ENCODE results near the gene BLOC1S1. TPM values are rescaled to one million over a fixed set of nuclear protein-coding genes. Genes with fewer than 3 reads are reported as not detected.

BLOC1S1 gene
- total and polyA plus RNA-seq, 12 donors: 180 to 1,005 (median 227) TPM

DNA sequence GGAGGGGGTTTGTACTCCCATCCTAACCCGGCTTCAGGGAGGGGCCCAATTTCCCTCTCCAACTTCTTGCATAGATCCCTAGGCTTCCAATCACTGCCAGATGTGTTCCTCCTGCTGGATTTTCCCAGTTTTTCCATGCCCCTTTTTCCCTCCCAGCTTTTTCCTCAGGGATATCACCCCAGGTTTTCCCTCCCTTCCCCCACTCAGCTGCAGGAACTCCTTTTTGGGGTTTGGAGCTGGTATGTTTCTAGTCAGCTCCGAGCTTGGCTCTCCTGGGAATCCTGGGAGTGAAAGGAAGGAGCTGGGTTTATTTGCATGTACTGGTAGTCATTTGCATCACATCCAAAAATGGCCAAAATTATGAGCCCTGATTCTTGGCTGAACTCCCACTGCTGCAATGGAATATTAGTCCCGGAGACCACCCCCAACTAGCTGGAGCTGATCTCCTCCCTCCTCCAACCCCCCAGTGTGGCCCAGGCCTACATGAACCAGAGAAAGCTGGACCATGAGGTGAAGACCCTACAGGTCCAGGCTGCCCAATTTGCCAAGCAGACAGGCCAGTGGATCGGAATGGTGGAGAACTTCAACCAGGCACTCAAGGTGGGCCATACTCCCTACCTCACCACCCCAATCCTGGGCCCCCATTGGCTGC is 2.9 kb downstream of the BLOC1S1 start:
- Histone ChIP-seq H3K9me3 (replicated peaks in 1 of 3) (no peaks in the 10 kb centered on the region), H3K36me3 (replicated peaks in 1 of 2) (peaks cover 0 to 15% of the 10 kb centered on the region in 2 donors), H3K27me3 (no peaks in the 10 kb centered on the region), H3K4me1 (replicated peaks in 1 of 2) (peaks cover 13 to 31% of the 10 kb centered on the region in 2 donors), H3K4me3 (no peak overlapping the region), H3K27ac (peak overlapping the region in 2 of 5 donors; percentile 94 to 96)
- WGBS, 4 donors: 59 to 82% (median 74%) methylated on average over 4 of the region's 4 CpGs
- TF ChIP-seq, protein P1, sequence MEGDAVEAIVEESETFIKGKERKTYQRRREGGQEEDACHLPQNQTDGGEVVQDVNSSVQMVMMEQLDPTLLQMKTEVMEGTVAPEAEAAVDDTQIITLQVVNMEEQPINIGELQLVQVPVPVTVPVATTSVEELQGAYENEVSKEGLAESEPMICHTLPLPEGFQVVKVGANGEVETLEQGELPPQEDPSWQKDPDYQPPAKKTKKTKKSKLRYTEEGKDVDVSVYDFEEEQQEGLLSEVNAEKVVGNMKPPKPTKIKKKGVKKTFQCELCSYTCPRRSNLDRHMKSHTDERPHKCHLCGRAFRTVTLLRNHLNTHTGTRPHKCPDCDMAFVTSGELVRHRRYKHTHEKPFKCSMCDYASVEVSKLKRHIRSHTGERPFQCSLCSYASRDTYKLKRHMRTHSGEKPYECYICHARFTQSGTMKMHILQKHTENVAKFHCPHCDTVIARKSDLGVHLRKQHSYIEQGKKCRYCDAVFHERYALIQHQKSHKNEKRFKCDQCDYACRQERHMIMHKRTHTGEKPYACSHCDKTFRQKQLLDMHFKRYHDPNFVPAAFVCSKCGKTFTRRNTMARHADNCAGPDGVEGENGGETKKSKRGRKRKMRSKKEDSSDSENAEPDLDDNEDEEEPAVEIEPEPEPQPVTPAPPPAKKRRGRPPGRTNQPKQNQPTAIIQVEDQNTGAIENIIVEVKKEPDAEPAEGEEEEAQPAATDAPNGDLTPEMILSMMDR (IDR thresholded peaks at IDR 0.05): no peak
- no peak for TF ChIP-seq POLR2A (IDR thresholded peaks at IDR 0.05)
- intact Hi-C loops (cut with DNase I): loop anchor here in 1 of 2 donors (5.0 kb wide), 1 partner anchor 61 kb away; no protein-coding TSS in a partner anchor
- DNase-seq: no peak

DNA sequence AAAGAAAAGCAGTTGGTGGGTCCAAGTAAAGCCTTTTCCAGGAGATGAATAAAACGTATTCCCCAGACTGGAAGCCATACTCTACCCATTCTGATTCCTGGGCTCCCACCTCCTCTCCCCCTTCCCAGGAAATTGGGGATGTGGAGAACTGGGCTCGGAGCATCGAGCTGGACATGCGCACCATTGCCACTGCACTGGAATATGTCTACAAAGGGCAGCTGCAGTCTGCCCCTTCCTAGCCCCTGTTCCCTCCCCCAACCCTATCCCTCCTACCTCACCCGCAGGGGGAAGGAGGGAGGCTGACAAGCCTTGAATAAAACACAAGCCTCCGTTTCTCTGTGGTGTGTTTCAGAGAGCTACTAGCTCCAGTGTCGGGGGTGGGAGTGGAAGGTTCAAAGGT is 3.5 kb downstream of the BLOC1S1 start:
- H3K4me3 ChIP-seq: no peak overlapping the region
- H3K4me1 ChIP-seq (replicated peaks in 1 of 2): peaks cover 13 to 31% of the 10 kb centered on the region in 2 donors
- H3K9me3 ChIP-seq (replicated peaks in 1 of 3): no peaks in the 10 kb centered on the region
- TF ChIP-seq POLR2A (IDR thresholded peaks at IDR 0.05): no peak
- TF ChIP-seq, protein P1 (IDR thresholded peaks at IDR 0.05): no peak
- WGBS, 4 donors: 84 to 88% (median 86%) methylated on average over 6 to 7 of the region's 7 CpGs
- no peaks in the 10 kb centered on the region for H3K27me3 ChIP-seq
- no peak for DNase-seq
- H3K36me3 ChIP-seq (replicated peaks in 1 of 2): peaks cover 0 to 21% of the 10 kb centered on the region in 2 donors
- H3K27ac ChIP-seq: peak overlapping the region in 2 of 5 donors; percentile 65 to 72
- intact Hi-C loops (cut with DNase I): loop anchor here in 1 of 2 donors (5.0 kb wide), 1 partner anchor 62 kb away; no protein-coding TSS in a partner anchor

DNA sequence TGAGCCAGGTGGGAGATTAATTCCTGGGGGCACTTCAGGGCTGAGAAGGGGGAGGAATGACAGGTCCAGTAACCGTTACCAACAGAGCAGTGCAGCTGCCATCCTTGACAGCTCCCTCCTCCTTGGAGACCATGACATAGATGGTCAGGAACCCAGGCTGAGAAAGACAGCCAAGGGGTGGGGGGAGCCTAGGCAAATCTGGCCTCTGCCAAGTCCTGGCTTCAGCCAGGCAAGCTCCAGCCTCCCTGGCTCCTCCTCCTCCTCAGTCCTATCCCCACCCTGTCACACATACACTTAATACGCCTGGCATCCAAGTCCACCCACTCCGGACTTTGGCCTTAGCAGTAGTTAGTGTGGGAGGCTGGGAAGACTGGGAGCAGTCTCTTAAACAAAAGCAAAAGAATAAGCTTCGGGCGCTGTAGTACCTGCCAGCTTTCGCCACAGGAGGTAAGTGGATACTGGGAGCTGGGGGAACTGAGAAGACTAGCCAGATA is 4.3 kb downstream of the BLOC1S1 start, which contains the start of gene RDH5:
Gene RDH5 (plus strand): TSS at position 323 of the 494 bp plus-strand sequence. CDS start 792 bp downstream, outside the sequence.
- Histone ChIP-seq H3K9me3 (replicated peaks in 1 of 3) (no peaks in the 10 kb centered on the region), H3K27me3 (no peaks in the 10 kb centered on the region), H3K4me1 (replicated peaks in 1 of 2) (peaks cover 12 to 31% of the 10 kb centered on the region in 2 donors), H3K27ac (peak within 1 kb of the TSS in 4 of 5 donors; percentile 20 to 77 (median 55)), H3K4me3 (no peak within 1 kb of the TSS), H3K36me3 (replicated peaks in 1 of 2) (peaks cover 0 to 29% of the 10 kb centered on the region in 2 donors)
- TF ChIP-seq, protein P1 (IDR thresholded peaks at IDR 0.05): no peak
- no peak for TF ChIP-seq POLR2A (IDR thresholded peaks at IDR 0.05)
- DNase-seq: peak in 1 of 7 donors; percentile 54
- 72 to 85% (median 81%) methylated on average over 5 to 6 of the region's 6 CpGs for WGBS, 4 donors
- intact Hi-C loops (cut with DNase I): no loop called here

DNA sequence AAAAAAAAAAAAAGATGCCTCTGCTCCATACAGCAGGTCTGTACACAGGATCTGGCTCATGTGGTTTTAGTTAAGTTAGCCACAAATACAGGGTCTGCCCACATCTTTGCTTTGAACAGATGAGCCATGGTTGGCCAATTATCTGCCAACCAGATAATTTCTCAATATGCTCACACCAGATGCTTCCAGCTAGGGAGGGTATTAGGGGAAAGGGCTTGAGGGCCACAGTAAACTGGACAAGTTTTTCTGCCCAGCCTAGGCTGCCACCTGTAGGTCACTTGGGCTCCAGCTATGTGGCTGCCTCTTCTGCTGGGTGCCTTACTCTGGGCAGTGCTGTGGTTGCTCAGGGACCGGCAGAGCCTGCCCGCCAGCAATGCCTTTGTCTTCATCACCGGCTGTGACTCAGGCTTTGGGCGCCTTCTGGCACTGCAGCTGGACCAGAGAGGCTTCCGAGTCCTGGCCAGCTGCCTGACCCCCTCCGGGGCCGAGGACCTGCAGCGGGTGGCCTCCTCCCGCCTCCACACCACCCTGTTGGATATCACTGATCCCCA is 5.1 kb downstream of the BLOC1S1 start:
- Histone ChIP-seq H3K4me3 (no peak overlapping the region), H3K27me3 (no peaks in the 10 kb centered on the region), H3K27ac (peak overlapping the region in 3 of 5 donors; percentile 38 to 77 (median 72)), H3K9me3 (replicated peaks in 1 of 3) (no peaks in the 10 kb centered on the region), H3K36me3 (replicated peaks in 1 of 2) (peaks cover 0 to 37% of the 10 kb centered on the region in 2 donors), H3K4me1 (replicated peaks in 1 of 2) (peaks cover 7 to 25% of the 10 kb centered on the region in 2 donors)
- intact Hi-C loops (cut with DNase I): no loop called here
- 24 to 39% (median 39%) methylated on average over 7 to 9 of the region's 9 CpGs; no CpG with 5 or more reads in 1 of the 4 donors for WGBS, 4 donors
- TF ChIP-seq, protein P1 (IDR thresholded peaks at IDR 0.05): peak; percentile 28 to 71 (median 64)
- TF ChIP-seq POLR2A (IDR thresholded peaks at IDR 0.05): peak in 1 of 2 donors; percentile 16
- peak; percentile 78 to 96 (median 93) for DNase-seq
